ENCODE data around the gene DSTN.

DSTN gene

DNA sequence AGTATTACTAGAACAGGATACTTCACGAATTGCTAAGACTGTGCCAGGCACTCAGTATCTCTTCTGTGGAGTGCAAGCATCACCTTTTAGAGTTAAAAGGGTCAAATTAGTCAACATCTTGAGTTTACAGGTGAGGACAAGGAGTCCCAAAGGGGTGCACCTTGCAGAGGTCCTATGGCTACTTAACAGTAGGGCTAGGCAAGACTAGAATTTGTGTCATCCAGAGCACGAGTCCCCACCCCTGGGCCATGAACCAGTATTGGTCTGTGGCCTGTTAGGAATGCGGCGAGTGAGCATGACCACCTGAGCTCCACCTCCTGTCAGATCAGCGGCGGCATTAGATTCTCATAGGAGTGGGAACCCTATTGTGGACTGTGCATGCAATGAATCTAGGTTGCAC lies 10.5 kb upstream of the DSTN start:
- H3K4me3 ChIP-seq (ENCODE audit: low read length), result no peak overlapping the region
- TF ChIP-seq, protein P1, sequence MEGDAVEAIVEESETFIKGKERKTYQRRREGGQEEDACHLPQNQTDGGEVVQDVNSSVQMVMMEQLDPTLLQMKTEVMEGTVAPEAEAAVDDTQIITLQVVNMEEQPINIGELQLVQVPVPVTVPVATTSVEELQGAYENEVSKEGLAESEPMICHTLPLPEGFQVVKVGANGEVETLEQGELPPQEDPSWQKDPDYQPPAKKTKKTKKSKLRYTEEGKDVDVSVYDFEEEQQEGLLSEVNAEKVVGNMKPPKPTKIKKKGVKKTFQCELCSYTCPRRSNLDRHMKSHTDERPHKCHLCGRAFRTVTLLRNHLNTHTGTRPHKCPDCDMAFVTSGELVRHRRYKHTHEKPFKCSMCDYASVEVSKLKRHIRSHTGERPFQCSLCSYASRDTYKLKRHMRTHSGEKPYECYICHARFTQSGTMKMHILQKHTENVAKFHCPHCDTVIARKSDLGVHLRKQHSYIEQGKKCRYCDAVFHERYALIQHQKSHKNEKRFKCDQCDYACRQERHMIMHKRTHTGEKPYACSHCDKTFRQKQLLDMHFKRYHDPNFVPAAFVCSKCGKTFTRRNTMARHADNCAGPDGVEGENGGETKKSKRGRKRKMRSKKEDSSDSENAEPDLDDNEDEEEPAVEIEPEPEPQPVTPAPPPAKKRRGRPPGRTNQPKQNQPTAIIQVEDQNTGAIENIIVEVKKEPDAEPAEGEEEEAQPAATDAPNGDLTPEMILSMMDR (conservative IDR thresholded peaks at IDR 0.05; ENCODE audit: low read depth, low read length), result no peak

DNA sequence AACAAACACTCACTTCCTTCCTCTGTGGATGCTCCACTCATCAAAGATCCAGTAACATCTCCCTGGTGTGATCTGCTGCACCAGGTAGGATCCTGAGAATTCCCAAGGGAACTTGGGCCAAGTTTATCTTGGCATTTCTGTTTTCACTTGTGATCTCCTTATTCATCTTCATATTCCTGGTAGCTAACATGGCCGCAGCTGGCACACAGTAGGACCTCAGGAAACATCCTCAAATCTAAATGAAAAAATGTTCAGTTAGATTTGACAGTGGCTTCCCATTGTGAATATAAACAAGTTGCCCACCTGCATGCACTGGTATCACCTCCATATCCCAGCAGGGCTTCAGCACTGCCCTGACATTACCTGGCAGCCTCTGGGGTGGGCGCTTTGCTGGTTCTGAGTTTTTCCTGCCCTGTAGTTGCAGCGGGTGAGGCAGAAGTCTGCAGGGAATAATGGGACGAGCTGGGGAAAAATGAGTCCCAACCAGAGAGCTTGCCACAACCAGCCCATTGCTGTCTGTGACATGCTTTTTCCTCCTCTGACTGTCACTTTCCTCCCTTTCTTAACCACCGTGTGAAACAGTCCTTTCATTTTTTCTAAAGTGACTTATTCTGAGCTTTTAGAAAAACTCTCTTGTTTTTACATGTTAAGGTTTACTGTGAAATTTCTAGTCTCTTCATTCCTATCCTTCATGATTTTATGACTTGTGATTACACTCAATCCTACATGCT lies 9.4 kb upstream of the DSTN start:
- TF ChIP-seq, protein P1 (conservative IDR thresholded peaks at IDR 0.05; ENCODE audit: low read depth, low read length), result no peak
- DNase-seq (ENCODE audit: low read depth), result no peak
- no peak overlapping the region for H3K4me3 ChIP-seq (ENCODE audit: low read length)

More for the DNA sequence above, 10.5 kb upstream of the DSTN start:
- no peak for DNase-seq (ENCODE audit: low read depth)

DNA sequence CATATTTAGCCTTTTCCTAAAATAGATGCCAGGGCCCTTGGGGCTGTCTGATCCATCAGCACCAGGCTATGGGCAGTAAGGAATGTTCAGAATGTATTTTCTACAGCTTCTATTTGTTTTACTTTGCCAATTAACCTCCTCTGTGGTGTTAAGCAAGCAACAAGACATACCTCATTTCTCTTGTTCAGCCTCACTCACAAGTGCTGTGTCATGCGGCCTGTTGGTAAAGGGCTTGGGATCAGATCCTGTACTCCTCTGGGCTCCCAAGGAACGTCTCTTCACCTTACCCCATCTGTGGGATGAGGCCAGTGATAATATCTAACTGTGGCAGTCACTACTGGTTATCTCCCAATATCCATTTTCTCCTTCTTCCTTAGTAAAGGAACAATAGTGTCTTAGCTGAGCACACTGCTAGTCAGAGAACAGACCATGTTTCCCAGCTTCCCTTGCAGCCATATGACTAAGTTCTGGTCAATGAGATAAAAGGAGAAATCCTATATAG lies 7.0 kb upstream of the DSTN start:
- H3K4me3 ChIP-seq (ENCODE audit: low read length), result no peak overlapping the region
- DNase-seq (ENCODE audit: low read depth), result peak; percentile 90
- TF ChIP-seq, protein P1 (conservative IDR thresholded peaks at IDR 0.05; ENCODE audit: low read depth, low read length), result no peak

DNA sequence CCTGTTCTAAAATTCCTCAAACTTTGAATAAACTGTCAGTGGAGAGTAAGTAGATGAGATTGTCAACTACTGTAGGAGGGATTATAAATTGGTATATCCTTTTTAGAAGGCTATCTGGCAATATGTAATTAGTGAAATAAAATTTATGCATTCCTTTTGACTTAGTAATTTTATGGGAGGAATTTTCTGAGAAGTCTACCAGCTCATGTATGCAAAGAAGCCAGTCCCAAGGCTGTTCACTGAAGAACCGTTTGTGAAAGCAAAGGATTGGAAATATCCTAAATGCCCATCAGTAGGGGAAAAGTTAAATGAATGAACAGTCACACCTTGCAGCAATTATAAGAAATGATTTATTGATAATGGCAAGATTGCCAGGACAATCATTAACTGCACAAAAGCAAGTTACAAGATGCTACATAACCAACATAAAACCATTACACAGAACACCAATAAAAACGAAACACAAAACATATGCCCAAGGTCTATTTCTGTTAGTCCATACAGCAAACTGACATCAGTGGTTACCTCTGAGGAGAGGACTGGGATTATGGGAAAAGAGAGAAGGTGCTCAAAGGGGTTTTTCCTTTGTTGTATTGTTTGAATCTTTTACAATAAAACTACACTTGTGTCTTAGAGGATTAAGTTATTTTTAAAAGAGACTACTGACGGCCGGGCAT lies 4.6 kb upstream of the DSTN start:
- TF ChIP-seq, protein P1 (conservative IDR thresholded peaks at IDR 0.05; ENCODE audit: low read depth, low read length), result no peak
- DNase-seq (ENCODE audit: low read depth), result peak; percentile 51

DNA sequence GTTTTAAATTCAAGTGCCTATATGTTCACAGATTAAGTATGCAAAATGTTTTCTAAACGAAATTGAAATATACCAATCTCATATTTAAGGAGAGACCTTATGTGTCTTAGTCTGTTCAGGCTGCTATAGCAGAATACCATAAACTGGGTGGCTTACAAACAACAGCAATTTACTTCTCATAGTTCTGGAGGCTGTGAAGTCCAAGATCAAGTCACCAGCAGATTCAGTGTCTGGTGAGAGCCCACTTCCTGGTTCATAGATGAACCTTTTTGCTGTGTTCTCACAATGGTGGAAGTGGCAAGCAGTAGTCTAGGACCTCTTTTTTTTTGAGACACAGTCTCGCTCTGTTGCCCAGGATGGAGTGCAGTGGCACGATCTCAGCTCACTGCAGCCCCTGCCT lies 3.5 kb upstream of the DSTN start:
- DNase-seq (ENCODE audit: low read depth), result no peak
- no peak overlapping the region for H3K4me3 ChIP-seq (ENCODE audit: low read length)
- TF ChIP-seq, protein P1 (conservative IDR thresholded peaks at IDR 0.05; ENCODE audit: low read depth, low read length), result no peak

More for the DNA sequence above, 4.6 kb upstream of the DSTN start:
- no peak overlapping the region for H3K4me3 ChIP-seq (ENCODE audit: low read length)

DNA sequence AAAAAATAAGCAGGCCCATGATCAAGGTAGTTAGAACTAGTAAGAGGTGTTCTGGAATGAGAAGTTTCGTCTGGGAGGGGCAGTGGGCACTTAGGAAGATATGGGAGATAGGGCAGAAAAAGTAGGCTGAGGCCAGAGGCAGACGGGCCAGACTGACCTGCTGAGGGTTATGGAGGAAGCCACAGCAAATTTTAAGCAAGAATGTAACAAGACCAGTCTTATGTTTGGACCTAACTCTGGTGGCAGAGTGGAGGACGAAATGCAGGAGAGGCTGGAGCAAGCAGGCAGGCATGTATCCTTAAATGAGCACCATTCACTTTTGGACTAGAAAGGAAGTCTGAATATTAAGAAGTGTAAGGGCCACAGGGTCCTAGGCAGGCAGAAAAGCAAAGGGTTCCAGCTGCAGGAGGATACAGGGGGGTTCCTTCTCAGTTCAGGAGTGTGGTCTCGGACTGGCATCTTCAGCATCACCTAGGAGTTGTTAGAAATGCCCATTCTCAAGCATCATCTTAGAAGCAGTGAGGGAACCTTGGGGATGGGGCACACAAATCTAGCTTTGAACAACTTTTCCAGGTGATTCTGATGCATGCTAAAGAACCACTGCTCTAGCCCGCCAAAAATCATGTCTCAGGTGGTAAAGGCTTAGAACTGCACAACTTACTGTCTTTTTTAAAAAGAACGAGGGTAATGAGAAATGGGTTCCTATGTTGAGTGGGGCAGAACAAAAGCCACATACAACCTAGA lies 1.7 kb upstream of the DSTN start:
- TF ChIP-seq, protein P1 (conservative IDR thresholded peaks at IDR 0.05; ENCODE audit: low read depth, low read length), result no peak

More for the DNA sequence above, 1.7 kb upstream of the DSTN start:
- no peak for DNase-seq (ENCODE audit: low read depth)
- peak overlapping the region; percentile 86 for H3K4me3 ChIP-seq (ENCODE audit: low read length)
